Liver (tissue), 9 donors: ENCODE measurements around the gene CYFIP1. TPM values are rescaled to one million over a fixed set of nuclear protein-coding genes. Genes with fewer than 3 reads are reported as not detected.

Experiments used
- DNase-seq: peaks from one replicate; pipeline ENCODE4 v3.0.0-alpha.2; 2017; ENCODE audit warnings: low spot score
- H3K27ac ChIP-seq, 2 donors: one replicate each; pipeline ENCODE4 v1.7.0; 2013; ENCODE audit warnings: inconsistent platforms in 2 of 2, low read length in 2 of 2, control low read depth in 1 of 2, low read depth in 1 of 2, mild to moderate bottlenecking in 1 of 2
- H3K27me3 ChIP-seq, 4 donors: one replicate each; pipeline versions ENCODE4 v1.6.1 to v1.7.0; 2013; ENCODE audit warnings: low read length in 3 of 4, inconsistent platforms in 1 of 4, mild to moderate bottlenecking in 1 of 4, moderate library complexity in 1 of 4; ENCODE audit not compliant: control insufficient read depth in 4 of 4, insufficient read depth in 4 of 4
- H3K36me3 ChIP-seq, 4 donors: one replicate each; pipeline versions ENCODE4 v1.6.1 to v1.7.0; 2013; ENCODE audit warnings: low read length in 3 of 4, mild to moderate bottlenecking in 3 of 4, low read depth in 1 of 4, moderate library complexity in 1 of 4; ENCODE audit not compliant: control insufficient read depth in 4 of 4, insufficient read depth in 3 of 4
- H3K4me1 ChIP-seq, 4 donors: one replicate each; pipeline versions ENCODE4 v1.6.1 to v1.7.0; 2013; ENCODE audit warnings: low read length in 3 of 4, mild to moderate bottlenecking in 3 of 4, moderate library complexity in 1 of 4; ENCODE audit not compliant: control insufficient read depth in 4 of 4, insufficient read depth in 4 of 4
- H3K4me3 ChIP-seq, 3 donors: one replicate each; pipeline versions ENCODE4 v1.6.1 to v1.7.0; 2013; ENCODE audit warnings: low read length in 3 of 3, control low read depth in 1 of 3, low read depth in 1 of 3, mild to moderate bottlenecking in 1 of 3
- H3K9ac ChIP-seq, 2 donors: one replicate each; pipeline ENCODE4 v1.7.0; 2013; ENCODE audit warnings: low read length in 2 of 2, mild to moderate bottlenecking in 2 of 2, moderate library complexity in 2 of 2, control low read depth in 1 of 2, low read depth in 1 of 2
- H3K9me3 ChIP-seq, 4 donors: one replicate each; pipeline versions ENCODE4 v1.6.1 to v1.7.0; 2013; ENCODE audit warnings: low read length in 3 of 4; ENCODE audit not compliant: control insufficient read depth in 4 of 4
- ATF3 ChIP-seq: IDR thresholded peaks from 2 replicates; pipeline ENCODE4 v1.6.1; 2016; ENCODE audit warnings: antibody characterized with exemption
- CTCF ChIP-seq: fragments of 150-350 bp; IDR thresholded peaks from 2 replicates; pipeline ENCODE4 v1.5.1; 2017; ENCODE audit warnings: improper control_type of control experiment, low read depth, low read length; ENCODE audit not compliant: missing input control
- EGR1 ChIP-seq, 2 donors: IDR thresholded peaks; 2 replicates each; pipeline ENCODE4 v1.6.1; 2016 to 2018; ENCODE audit warnings: antibody characterized with exemption in 2 of 2, low read depth in 2 of 2
- FOXA2 ChIP-seq: IDR thresholded peaks from 2 replicates; pipeline ENCODE4 v1.6.1; 2016; ENCODE audit warnings: antibody characterized with exemption
- HNF4A ChIP-seq, 2 donors: conservative IDR thresholded peaks; 2 replicates each; pipeline ENCODE4 v1.6.1; 2016; ENCODE audit warnings: antibody characterized with exemption in 2 of 2, mild to moderate bottlenecking in 2 of 2
- HNF4G ChIP-seq: IDR thresholded peaks from 2 replicates; pipeline ENCODE4 v1.6.1; 2016; ENCODE audit warnings: antibody characterized with exemption
- JUND ChIP-seq, 2 donors: IDR thresholded peaks; 2 replicates each; pipeline ENCODE4 v1.6.1; 2016; ENCODE audit warnings: antibody characterized with exemption in 2 of 2
- MAX ChIP-seq: IDR thresholded peaks from 2 replicates; pipeline ENCODE4 v1.6.1; 2016; ENCODE audit warnings: antibody characterized with exemption
- RAD21 ChIP-seq, 2 donors: IDR thresholded peaks; 2 replicates each; pipeline ENCODE4 v1.6.1; 2016; ENCODE audit warnings: antibody characterized with exemption in 2 of 2, mild to moderate bottlenecking in 2 of 2
- REST ChIP-seq: IDR thresholded peaks from 2 replicates; pipeline ENCODE4 v1.6.1; 2016; ENCODE audit warnings: antibody characterized with exemption, mild to moderate bottlenecking
- RXRA ChIP-seq, 2 donors: IDR thresholded peaks; 2 replicates each; pipeline ENCODE4 v1.6.1; 2017 to 2018; ENCODE audit warnings: antibody characterized with exemption in 2 of 2, mild to moderate bottlenecking in 1 of 2
- SP1 ChIP-seq: IDR thresholded peaks from 2 replicates; pipeline ENCODE4 v1.6.1; 2018; ENCODE audit warnings: antibody characterized with exemption, mild to moderate bottlenecking
- TAF1 ChIP-seq: conservative IDR thresholded peaks from 2 replicates; pipeline ENCODE4 v1.6.1; 2016; ENCODE audit warnings: antibody characterized with exemption, mild to moderate bottlenecking
- YY1 ChIP-seq: IDR thresholded peaks from 2 replicates; pipeline ENCODE4 v1.6.1; 2016; ENCODE audit warnings: antibody characterized with exemption, mild to moderate bottlenecking
- ZBTB33 ChIP-seq: IDR thresholded peaks from 2 replicates; pipeline ENCODE4 v1.6.1; 2016; ENCODE audit warnings: antibody characterized with exemption
- WGBS: extraction: QIAGEN DNeasy Blood & Tissue Kit; methylation state at CpG from one replicate; pipeline ENCODE4 v1.1.7; 2013; 5-methylcytosine and 5-hydroxymethylcytosine counted together
- polyA plus RNA-seq, 2 donors: library from polyadenylated mRNA; stranded (reverse) in 1 of 2; unstranded in 1 of 2; fragments of 200-250 nt in 1 of 2; fragments of >200 nt in 1 of 2; fragmentation: Nextera tagmentation in 1 of 2; extraction: Ambion mirVana in 1 of 2; gene quantifications; one replicate each; pipeline versions ENCODE4 v1.2.1 to v1.2.3, GENCODE V29; 2013 to 2015
- total RNA-seq, 2 donors: library from RNA; depleted of rRNA; stranded (reverse); fragments of >200 nt; gene quantifications; one replicate each; pipeline ENCODE4 v1.2.3, GENCODE V29; 2014
- donor health status: healthy.
- donor health status: healthy.
- donor health status: healthy.
- donor health status: healthy.
- donor health status: healthy.

CYFIP1 gene
- total and polyA plus RNA-seq, 4 donors, result 13.5 to 48.3 (median 38.3) TPM

GRCh38 chr15:22955544-22956119, 24.5 kb downstream of the CYFIP1 start:
- Histone ChIP-seq H3K4me1 (peaks cover 0 to 25% (median 10%) of the 10 kb centered on the region in 4 donors), H3K27ac (no peak overlapping the region), H3K9ac (no peak overlapping the region), H3K36me3 (no peaks in the 10 kb centered on the region), H3K4me3 (no peak overlapping the region), H3K9me3 (no peaks in the 10 kb centered on the region), H3K27me3 (no peaks in the 10 kb centered on the region)
- no peak for TF ChIP-seq MAX
- no peak for TF ChIP-seq RXRA (IDR thresholded peaks at IDR 0.05)
- no peak for TF ChIP-seq SP1
- no peak for TF ChIP-seq EGR1 (IDR thresholded peaks at IDR 0.05; ENCODE audit: low read depth in 2 of 2)
- TF ChIP-seq CTCF, result no peak
- no peak for TF ChIP-seq FOXA2
- no peak for TF ChIP-seq JUND (IDR thresholded peaks at IDR 0.05)
- no peak for TF ChIP-seq RAD21 (IDR thresholded peaks at IDR 0.05)
- no peak for TF ChIP-seq HNF4A (conservative IDR thresholded peaks at IDR 0.05)
- no peak for TF ChIP-seq HNF4G
- TF ChIP-seq ATF3, result no peak
- no peak for TF ChIP-seq TAF1
- no peak for TF ChIP-seq REST
- TF ChIP-seq YY1, result no peak
- TF ChIP-seq ZBTB33, result no peak
- WGBS, result 85% methylated on average over 6 of the region's 6 CpGs
- no peak for DNase-seq
